Tibial artery (tissue), 4 donors: ENCODE results near the gene TSR2.

Source experiments
- DNase-seq, 2 donors: peaks; one replicate each; pipeline ENCODE4 v3.0.0-alpha.2; 2019
- H3K27ac ChIP-seq, 2 donors: fragments of 200-600 bp; sonication (generic) in 1 of 2; 1 replicate in 1 of 2; 2 replicates in 1 of 2; pipeline ENCODE4 v1.5.1; 2018 to 2019; ENCODE audit warnings: mild to moderate bottlenecking in 1 of 2
- H3K27me3 ChIP-seq, 2 donors: fragments of 200-600 bp; sonication (generic) in 1 of 2; one replicate each; pipeline versions ENCODE4 v1.5.1 to v1.6.0; 2016 to 2019
- H3K36me3 ChIP-seq, 3 donors: fragments of 200-600 bp; sonication (generic) in 2 of 3; one replicate each; pipeline ENCODE4 v1.5.1; 2016 to 2019; ENCODE audit warnings: mild to moderate bottlenecking in 2 of 3
- H3K4me1 ChIP-seq, 4 donors: fragments of 200-600 bp; sonication (generic) in 2 of 4; 1 replicate in 3 of 4; 2 replicates in 1 of 4; pipeline ENCODE4 v1.5.1; 2016 to 2019
- H3K4me3 ChIP-seq, 2 donors: fragments of 200-600 bp; sonication (generic) in 1 of 2; 1 replicate in 1 of 2; 2 replicates in 1 of 2; pipeline ENCODE4 v1.5.1; 2018 to 2019; ENCODE audit warnings: mild to moderate bottlenecking in 2 of 2
- H3K9me3 ChIP-seq, 3 donors: fragments of 200-600 bp; sonication (generic) in 1 of 3; one replicate each; pipeline ENCODE4 v1.5.1; 2016 to 2019
- CTCF ChIP-seq, 2 experiments: fragments of 200-600 bp in 1 of 2; fragments of 450-650 bp in 1 of 2; IDR thresholded peaks; one replicate each; pipeline ENCODE4 v1.5.1; 2017 to 2019; ENCODE audit warnings: antibody characterized with exemption in 2 of 2, mild to moderate bottlenecking in 1 of 2, moderate library complexity in 1 of 2
- intact Hi-C: fragments of 100-400 bp; cut with DNase I; formaldehyde crosslinking; loops from one replicate; pipeline ENCODE4 v1.15.0; 2023; ENCODE audit warnings: low total_unique reads

Gene TSR2

DNA sequence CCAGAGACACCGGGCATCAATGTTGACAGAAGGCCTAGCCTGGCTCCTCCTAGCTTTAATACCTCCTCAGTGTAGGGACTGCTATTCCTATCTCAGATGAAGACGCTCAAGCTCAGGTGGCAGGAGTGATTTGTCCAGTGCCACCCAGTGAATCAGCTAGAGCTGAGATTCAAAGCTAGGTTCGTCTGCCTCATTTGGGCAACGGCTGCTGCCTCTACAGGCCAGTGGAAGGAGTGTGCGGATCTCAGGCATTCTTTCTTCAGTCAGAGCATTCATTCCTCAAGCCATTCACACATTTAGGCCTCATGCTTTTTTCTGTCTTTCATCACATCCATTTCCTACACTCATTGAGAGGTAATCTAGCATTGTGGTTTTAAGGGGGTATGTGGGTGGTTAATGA, 7.3 kb downstream of the TSR2 start:
- Histone ChIP-seq H3K27ac (no peak overlapping the region), H3K4me1 (no peaks in the 10 kb centered on the region), H3K9me3 (no peaks in the 10 kb centered on the region), H3K4me3 (no peak overlapping the region), H3K36me3 (peaks cover 0 to 36% (median 8%) of the 10 kb centered on the region in 3 donors), H3K27me3 (no peaks in the 10 kb centered on the region)
- DNase-seq: no peak
- intact Hi-C loops: no loop called here
- TF ChIP-seq CTCF (IDR thresholded peaks at IDR 0.05): no peak

DNA sequence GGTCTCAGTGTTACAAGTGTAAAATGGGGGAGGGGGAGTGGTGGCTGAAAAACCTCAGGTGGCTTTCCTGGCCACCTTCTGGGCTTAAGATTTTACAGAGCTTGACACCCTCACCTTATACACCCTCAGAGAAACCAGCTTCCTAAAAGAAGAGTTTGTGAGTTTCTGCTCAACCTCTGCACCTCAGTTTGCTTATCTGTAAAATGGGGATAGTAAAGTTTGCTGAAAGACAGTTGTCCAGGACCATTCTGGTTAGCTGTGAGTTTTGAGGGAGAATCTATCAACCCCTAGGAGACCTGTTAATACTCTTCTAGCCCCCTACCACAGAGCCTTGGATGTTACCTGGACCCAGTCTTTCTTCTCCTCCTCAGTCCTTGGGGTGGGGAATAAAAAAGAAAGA, 9.7 kb downstream of the TSR2 start:
- TF ChIP-seq CTCF (IDR thresholded peaks at IDR 0.05): no peak
- Histone ChIP-seq H3K4me3 (no peak overlapping the region), H3K36me3 (peaks cover 0 to 35% (median 8%) of the 10 kb centered on the region in 3 donors), H3K27me3 (no peaks in the 10 kb centered on the region), H3K4me1 (no peaks in the 10 kb centered on the region), H3K27ac (no peak overlapping the region), H3K9me3 (no peaks in the 10 kb centered on the region)
- intact Hi-C loops: no loop called here
- no peak for DNase-seq

- no peak for TF ChIP-seq CTCF (IDR thresholded peaks at IDR 0.05)
- Histone ChIP-seq H3K27ac (no peak overlapping the region), H3K9me3 (no peaks in the 10 kb centered on the region), H3K4me1 (no peaks in the 10 kb centered on the region), H3K36me3 (peaks cover 0 to 51% (median 15%) of the 10 kb centered on the region in 3 donors), H3K27me3 (no peaks in the 10 kb centered on the region), H3K4me3 (no peak overlapping the region)
- intact Hi-C loops: no loop called here
- DNase-seq: no peak
Measured at GRCh38 chrX:54452920-54453319, 12.7 kb downstream of the TSR2 start.

DNA sequence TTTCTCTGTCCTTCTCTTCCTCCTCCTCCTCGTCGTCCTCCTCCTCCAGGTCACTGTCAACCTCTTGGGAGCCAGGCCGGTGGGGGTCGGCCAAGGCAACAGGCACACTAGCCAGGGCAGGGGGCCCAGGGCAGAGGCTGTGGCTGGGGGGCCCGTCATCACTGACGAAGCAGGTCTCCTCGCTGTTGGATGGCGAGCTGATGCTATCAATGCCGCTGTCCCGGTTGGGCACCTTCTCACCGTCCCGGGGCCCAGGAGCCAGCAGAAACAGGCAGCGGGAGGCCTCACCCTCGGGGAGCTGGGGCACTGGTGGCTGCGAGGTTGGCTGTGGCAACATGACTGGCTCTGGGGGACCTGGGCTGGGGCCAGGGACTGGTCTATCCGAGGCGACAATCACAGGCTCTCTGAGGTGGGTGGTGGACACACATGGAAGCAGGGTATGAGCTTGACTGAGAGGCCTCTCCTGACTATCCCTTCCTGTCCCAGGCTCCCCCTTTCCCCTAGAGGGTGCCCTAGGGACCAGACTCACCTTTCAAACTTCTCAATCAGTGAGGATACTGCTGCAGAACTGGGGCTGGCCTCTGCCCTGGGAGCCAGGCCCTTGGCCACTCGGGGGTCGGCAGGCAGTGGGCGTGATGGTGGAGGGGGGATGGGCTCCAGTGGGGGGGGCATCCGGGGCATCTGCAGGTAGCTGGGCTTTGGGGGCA, 30.0 kb downstream of the TSR2 start:
- no peaks in the 10 kb centered on the region for H3K27me3 ChIP-seq
- H3K27ac ChIP-seq: no peak overlapping the region
- no peak for DNase-seq
- H3K9me3 ChIP-seq: no peaks in the 10 kb centered on the region
- no peak overlapping the region for H3K4me3 ChIP-seq
- no peaks in the 10 kb centered on the region for H3K4me1 ChIP-seq
- intact Hi-C loops: no loop called here
- H3K36me3 ChIP-seq: peaks cover 8 to 39% (median 27%) of the 10 kb centered on the region in 3 donors
- TF ChIP-seq CTCF (IDR thresholded peaks at IDR 0.05): no peak

GRCh38 chrX:54473993-54474859, 34.0 kb downstream of the TSR2 start:
- H3K27me3 ChIP-seq: no peaks in the 10 kb centered on the region
- no peak for TF ChIP-seq CTCF (IDR thresholded peaks at IDR 0.05)
- H3K4me1 ChIP-seq: peaks cover 0 to 8% (median 0%) of the 10 kb centered on the region in 4 donors
- intact Hi-C loops: no loop called here
- H3K27ac ChIP-seq: no peak overlapping the region
- DNase-seq: no peak
- H3K9me3 ChIP-seq: no peaks in the 10 kb centered on the region
- peaks cover 0 to 12% (median 12%) of the 10 kb centered on the region in 3 donors for H3K36me3 ChIP-seq
- no peak overlapping the region for H3K4me3 ChIP-seq
